Activated T-cell treated with anti-CD3 and anti-CD28 coated beads, Interleukin-2, amount 50 U/mL, for 1 hour (primary cell): ENCODE results near the gene NLRC3.

Source experiments
- DNase-seq: peaks from one replicate; pipeline ENCODE4 v3.0.0-alpha.2; 2020

The NLRC3 gene

DNA sequence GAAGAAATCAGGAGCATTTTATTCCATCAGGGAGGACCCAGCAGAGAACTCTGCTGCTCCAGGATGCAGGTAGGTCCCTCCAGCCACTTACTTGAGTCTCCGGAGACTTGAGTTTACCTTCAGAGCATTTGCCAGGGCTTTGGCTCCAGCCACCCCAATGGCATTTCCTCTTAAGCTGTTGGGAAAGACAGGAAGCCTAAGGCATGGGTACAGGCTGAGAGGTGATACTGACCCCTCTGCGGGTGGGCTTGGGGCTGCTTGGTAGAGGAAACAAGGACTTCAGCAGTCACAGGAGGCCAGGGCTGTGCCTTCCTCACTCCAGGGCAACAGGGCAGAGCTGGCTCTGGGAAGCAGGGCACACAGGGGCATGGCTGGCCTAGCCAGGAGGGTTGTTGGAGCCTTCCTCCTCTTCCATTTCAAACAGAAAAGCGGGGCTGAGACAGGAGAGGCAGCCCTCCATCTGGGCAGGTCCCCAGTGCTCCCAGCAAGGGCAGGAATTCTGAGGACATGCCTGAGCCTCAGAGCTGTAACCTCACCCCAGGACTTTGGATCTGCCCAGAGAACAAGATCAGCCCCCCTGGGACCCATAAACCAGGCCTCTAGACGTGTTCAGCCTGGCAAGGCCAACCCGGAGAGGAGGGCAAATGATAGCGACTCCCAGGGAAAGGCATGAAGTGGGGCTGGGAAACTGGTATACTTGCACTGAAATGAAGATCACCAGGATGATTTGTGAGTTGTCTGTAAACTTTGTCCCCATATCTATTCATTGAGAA, 34.4 kb downstream of the NLRC3 start:
- no peak for DNase-seq

DNA sequence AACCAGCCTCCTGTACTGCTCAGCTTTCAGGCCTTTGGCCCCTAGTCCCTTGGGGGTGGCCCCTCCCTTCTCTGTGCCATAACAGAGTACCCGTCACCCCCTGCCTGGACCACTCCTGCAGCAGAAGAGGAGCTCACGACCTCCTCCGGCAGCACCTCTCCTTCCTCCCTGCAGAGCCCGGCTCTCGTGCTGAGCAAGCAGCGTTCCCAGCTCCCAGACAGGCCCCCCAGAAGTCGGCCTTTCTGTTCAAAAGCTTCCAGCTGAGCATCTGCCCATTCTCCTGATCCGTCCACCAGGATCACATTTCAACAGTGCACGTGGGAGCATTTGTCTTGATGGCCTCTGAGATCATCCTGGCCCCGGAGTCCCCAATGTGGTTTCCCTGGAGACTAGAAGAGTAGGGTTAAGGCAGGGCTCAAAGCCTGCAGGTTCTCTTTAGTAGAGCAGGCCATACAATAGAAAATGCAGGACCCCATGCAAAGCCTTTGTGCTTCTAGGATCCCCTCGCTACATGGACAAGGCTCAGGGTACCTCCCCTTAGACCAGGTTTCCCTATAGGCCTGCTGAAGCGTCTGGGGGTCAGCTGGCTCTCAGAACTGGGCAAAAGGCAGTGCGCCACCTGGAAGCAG, 35.6 kb downstream of the NLRC3 start:
- DNase-seq: no peak

DNA sequence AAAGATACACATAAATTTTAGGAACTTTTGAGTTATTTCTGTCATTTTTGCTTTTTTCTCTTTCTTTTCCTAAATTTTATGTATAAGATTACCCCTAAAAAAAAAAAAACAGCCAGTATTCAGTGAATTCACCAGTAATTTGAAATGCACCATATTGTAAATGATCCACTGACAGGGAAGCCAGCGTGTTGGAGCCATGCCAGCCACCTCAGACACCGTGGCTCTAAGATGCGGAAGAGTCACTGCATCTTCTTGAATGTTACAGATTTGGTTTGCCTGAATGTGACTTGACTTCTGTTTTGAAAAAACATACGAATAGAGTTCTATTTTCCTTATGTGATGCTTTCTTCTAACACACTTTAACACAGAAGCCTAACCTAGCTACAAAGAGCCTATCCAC, 39.0 kb downstream of the NLRC3 start:
- DNase-seq: no peak

DNA sequence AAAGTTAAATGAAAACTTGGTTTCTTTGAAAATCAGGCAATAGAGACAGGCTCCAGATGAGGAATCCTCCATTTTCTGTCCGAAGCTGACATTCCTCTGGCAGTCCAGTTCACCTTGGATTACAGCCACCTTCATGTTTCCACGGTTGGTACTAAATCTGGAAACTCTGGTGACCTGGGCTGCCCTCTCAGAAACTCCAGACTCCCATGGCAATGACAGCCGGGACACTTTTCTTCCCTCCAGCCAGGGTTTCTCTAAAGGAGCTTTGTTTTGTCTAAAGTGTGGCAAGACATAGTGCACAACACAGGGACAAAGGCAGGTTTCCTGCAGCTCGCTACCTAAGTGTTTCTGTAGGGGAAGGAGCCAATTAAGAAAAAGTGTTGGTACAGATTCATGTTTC, 40.4 kb downstream of the NLRC3 start:
- no peak for DNase-seq

DNA sequence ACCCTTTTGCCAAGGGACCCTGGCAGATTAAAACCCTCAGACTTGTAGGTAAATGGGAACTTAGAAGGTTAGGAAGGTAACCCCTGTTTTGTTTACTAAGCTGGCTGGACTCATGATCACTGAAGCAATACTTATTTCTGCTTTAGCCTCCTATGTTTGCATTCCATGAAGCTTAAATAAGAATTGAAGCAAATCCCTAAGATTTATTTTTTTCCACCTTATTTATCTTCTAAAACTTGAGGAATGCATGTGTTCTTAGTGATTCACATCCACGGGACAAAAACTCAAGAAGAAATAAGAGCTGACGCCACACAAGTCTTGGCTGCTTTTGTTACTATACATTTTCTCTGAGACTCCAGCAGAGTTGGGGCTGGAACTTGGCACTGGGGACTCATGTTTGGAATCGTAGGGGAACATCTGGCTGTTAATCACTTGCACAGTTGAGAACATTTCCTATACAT, 40.9 kb downstream of the NLRC3 start:
- DNase-seq: no peak

DNA sequence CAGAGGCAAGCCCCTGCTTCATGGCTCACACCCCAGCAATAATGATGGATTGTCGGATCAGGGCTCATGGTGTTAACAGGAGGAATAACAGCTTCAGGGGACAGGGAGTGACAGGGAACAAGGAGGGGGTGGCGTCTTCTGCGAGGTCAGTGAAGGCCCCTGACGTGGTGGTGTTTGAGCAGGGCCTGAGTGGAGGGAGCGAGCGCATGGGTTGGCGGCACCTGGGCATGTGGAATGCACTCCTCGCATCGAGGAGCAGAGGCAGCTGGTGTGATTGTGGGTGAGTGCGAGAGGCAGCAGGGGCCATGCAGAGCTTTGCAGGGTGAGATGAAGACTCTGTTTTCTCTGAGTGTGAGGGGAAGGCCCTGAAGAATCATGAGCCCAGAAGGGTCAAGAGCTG, 43.1 kb downstream of the NLRC3 start:
- DNase-seq: no peak

DNA sequence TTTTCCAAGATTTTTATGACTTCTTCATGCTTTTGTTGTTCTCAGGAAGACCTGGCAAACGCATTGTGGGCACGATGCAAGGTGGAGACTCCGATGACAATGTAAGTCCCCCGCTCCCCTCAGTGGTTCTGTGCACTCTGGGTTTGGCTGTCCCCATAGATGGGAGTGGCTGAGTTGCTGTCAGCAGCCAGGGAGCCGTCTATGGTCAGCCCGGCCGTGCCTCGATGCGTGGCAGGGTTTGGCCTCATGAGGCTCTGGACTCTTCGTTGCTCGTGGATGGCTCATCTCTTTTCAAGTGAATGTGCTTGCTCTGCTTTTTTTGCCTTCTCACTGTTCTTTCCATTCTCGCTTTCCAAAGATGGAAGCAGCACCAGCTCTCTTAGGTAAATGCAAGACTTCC, 44.5 kb downstream of the NLRC3 start:
- DNase-seq: no peak

DNA sequence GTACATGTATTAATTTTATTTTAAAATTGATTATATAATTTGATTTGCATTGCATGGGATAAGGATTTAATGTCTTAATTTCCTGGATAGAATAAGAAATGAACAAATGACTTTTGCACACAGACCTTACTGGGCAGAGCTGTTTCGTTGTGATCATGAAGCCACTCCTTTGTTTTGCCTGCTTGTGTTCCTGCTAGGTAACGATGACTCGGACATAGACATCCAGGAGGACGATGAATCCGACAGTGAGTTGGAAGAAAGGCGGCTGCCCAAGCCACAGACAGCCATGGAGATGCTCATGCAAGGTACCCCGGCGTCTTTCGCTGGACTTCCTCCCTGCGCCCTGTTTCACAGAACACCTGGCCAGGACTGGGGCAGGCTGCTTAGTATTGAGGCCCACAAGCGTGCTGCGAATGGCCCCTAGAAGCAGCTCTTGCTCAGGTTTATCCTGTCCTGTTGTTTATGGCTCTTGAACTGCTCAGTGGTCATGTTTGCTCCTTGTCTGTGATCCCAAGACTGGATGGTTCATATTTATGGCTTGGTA, 46.8 kb downstream of the NLRC3 start:
- no peak for DNase-seq

DNA sequence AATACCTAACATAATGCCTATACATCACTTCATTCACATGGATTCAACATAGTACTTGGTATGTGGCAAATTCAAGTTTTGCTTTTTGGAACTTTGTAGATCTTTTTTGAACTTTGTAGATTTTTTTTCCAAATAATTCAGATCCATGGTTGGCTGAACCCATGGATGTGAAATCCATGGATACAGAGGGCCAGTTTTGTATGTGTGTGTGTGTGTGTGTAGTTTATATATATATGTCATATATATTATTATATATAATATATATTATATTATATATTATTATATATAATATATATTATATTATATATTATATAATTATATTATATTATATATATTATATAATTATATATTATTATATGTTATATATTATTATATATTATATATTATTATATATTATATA, 48.0 kb downstream of the NLRC3 start:
- no peak for DNase-seq

DNA sequence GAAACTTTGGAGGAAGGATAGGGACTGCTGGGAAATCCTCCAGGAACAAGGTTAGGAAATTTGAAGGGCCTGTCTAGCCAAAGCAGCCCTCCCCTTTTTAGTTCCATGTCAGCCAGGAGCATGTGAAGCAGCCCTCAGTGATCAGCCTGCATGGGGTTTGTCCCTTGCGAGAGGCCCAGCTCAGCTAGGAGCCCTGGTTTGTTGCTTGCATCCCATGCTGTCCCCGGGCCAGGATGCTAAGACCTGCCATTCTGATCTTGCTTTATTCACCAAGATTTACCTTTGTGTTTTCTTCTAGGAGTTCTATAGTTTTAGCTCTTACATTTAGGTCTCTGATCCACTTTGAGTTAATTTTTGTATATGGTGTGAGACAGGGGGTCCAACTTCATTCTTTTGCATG, 48.8 kb downstream of the NLRC3 start:
- DNase-seq: no peak

DNA sequence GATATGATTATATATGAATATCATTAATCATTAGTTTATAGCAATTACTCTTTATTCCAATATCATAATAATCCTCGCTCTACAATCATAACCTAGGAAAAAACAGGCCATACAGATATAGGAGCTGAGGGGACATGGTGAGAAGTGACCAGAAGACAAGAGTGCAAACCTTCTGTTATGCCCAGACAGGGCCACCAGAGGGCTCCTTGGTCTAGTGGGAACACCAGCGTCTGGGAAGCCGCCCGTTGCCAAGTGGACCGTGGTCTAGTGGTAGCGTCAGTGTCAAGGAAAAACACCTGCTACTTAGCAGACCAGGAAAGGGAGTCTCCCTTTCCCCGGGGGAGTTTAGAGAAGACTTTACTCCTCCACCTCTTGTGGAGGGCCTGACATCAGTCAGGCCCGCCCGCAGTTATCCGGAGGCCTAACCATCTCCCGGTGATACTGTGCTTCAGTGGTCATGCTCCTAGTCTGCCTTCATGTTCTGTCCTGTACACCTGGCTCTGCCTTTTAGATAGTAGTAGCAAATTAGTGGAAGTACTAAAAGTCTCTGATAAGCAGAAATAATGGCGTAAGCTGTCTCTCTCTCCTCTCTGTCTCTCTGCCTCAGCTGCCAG, 49.9 kb downstream of the NLRC3 start:
- peak; percentile 51 for DNase-seq

DNA sequence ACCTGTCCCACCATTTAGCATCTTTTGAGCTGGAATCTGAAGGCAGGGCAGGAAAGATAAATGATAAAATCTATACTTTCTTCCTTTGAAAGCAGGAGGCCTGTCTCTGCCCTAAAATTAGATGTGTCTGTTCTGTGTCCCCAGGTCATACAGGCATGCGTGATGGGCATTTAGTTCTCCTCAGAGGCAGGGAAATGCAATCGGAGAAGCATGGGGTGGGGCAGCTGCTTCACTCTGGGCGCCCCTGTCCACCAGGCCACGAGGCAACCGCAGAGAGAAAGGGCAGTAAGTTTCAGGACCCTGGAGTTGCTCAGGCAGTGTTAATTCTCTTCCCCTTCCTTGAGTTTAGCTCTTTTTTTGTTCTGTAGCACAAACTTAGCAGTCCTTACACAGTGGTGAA, 51.3 kb downstream of the NLRC3 start:
- DNase-seq: no peak

DNA sequence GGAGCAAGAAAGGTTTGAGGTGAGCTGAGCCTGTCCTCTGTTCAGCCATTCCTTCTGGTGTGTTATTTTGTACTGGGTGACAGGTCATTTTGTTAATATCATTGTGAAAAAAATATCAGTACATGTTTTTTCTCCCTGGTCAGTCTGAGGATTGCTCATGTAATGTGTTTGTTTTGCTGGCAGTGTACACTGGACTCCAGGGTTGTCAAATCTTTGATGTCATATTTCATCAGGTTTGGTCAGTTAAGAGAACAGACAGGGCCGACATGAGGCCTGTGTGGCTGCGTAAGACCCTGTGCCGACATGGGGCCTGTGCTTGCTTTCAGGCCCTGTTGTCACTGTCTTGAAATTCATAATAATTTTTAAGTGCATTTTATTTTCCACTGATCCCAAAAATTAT, 53.9 kb downstream of the NLRC3 start:
- DNase-seq: no peak

DNA sequence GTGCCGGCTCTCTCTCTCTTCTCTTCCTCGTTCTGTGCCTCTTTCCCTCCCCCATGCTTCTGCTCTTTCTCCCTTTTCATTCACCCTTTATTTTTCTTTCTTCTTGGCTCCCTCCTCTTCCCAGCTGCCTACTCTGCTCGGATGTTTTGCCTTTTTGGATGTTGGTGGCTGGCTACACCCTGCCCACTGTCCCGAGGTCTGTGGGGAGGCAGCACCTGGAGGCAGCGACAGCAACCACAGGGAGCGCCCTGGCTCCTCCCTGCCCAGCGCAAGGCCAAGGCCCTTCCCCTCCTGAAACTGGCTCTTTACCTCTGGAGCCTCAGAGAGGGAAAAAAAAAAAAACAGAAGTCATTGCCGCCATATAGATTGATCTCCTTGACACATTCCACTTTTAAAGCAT, 56.4 kb downstream of the NLRC3 start:
- DNase-seq: no peak

DNA sequence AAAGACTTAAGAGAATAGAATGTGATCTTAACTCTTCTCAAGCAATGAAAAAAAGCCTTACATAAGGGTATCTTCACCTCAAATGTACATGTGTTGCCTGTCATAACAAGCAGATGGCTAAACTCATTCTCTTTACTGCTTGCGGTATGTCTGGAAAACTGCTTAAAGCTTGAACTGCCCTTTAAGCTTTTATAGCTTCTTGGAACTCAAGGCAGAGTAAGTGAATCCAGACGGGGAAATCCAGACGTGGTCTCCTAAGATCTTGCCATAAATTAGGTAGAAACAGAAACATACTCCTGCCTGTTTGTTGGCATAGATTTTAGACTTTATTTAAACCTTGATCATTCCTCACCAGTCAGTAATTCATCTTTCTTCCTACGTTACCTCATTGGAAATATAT, 56.8 kb downstream of the NLRC3 start:
- no peak for DNase-seq

DNA sequence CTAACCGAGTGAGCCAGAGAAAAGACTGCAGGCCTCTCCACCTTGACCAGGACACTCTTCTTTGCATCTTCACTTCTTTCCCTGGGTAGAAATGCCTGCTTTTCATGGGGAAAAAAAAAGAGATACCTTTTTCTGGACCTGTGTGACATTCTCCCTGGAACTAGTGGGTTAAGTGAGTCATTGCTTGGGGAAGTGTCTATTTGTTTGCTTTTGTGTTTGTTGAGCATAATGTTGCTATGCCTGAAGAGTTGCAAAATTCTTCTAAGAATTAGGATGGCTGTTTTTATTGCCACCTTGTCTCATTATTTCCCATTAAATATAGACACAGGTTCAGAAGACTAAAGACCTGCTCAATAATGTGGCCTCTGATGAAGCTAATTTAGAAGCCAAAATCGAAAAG, 57.6 kb downstream of the NLRC3 start:
- DNase-seq: no peak

DNA sequence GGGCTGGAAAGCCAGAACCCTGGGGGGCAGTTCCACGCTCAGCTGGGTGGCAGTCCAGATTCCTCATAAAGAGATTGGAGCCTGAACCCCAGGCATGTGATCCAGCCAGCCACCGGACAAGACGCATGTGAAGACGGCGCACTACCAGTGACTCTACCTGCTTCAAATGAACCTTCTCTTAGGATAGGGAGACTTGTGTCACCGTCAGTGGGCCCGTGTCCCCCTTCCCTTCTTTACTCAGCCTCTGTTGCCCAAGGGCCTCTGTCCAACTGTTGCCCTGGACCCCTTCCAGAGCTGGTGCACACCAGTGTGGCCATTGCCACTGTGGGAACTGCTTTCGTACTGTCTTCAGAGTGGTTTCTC, 58.2 kb downstream of the NLRC3 start:
- no peak for DNase-seq

DNA sequence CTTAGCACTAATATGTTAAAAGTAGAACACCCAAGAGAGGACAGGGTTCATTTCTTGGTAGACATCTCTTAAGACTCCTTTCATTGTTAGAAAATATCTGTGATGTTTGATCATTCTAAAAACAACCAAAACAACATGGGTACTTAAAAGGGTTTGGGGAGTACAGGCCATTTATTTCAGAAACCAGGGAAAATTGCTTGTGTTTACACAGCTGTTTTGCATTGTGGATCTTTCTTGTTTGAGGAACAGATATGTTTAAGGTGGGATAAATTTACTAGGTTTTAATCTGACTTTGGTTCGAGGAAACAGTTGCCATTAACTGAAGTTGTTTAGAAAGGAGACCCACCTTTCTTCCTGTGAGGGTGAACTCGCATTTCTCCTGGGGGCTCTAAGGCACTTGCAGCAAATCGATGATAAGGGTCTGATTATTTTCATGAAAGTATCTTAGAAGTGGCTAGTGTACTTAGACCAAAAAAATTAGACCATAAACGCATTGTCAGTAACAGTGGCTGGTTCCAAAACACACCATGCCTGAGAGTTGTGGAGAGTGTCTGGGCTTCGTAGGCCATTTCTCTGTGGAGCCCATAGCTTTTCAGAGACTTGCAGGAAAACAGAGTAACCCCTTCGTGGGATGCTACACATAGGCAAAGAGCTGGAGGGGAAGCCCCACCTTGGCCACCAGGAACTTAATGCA, 58.8 kb downstream of the NLRC3 start:
- DNase-seq: no peak

DNA sequence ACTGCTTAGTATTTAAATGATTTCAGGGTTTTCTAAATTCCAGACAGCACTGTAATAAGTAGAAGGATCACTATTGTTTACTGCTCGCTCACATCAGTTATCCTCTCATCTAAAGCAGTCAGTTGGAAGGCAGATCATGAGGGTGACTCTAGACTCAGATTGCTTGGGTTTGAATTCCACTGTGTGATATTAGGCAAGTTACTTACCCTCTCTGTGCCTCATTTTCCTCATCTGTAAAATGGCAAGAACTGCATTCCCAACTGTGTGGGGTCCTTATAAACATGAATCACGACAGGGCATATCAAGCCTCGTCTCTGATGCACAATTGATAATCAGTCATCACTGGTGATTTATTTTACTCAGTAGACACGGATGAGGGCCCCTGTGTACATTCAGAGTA, 61.3 kb downstream of the NLRC3 start:
- DNase-seq: no peak

DNA sequence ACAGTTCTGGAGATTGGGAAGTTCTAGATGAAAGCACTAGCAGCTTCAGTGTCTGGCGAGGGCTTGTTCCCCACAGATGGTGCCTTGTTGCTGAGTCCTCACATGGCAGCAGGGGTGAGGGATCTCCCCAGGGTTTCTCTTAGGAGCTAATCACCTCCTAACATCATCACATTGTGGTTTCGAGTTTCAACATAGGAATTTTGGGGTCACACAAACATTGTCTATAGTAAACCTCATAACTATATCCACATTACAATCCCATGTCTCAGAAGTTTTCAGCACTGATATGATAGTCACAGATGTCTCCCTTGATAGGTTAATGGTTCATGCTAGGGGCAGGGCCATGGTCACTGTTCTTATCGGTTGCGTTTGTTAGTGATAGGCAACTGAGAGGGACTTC, 62.6 kb downstream of the NLRC3 start:
- DNase-seq: no peak

DNA sequence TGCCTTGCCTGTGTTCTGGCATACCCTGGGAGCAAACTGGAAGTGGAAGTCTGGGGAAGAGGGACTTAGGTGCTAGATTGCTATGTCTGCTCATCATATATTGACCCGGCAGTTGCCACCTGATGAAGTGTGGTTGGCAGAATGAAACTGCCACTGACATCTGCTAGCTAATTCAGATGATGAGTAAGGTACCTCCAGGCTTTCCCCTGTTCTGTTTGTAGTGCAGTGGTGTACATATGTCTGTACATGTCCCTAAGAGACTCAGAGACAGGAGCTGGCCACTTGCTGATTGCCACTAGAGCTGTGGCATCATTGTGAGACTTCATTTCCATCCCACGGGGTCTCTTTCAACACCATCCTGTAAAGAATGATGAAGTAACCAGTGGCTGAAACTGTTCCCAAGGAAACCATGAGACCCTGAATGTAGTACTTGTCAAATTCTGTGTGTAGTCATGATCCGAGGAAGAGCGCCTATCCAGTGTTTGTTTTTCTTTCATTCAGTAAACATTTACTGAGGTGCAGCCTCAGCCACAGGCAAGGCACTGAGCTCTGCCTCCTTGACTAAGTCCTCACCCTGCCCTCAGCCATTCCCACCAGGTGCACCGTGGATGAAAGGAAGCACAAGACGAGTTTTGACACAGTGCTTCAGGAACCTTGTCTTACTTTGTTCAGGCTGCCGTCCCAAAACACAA, 63.2 kb downstream of the NLRC3 start:
- DNase-seq: no peak

DNA sequence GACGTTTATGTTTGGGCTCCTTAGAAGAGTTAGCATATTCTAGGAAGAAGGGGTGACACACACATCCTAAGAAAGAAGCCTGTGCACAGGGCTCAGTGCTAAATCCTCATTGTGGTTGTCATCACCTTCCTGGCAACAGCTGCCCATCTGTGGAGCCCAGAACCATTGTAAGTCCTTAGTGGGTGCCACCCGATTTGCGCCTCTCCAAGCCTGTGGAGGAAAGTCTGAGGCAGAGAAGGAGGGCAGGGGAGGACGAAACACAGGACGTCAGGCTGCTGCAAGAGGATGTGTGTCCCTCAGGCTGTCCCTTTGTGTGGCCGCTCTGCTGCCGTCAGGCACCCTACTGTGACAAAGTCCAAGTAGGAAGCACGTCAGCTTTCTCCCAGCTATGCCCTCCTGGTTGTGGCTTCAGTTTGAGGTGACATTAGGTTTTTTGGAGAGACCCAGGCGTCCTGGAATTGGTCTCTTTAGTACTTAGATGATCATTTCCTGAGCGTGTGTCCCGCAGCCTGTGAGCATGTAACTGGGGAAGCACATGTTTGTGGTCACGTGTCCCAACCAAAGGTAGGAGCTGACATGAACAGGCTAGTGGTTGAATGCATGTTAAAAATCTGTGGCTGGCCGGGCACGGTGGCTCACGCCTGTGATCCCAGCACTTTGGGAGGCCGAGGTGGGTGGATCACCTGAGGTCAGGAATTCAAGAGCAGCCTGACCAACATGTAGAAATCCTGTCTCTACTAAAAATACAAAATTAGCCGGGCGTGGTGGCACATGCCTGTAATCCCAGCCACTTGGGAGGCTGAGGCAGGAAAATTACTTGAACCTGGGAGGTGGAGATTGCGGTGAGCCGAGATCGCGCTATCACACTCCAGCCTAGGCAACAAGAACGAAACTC, 65.7 kb downstream of the NLRC3 start:
- DNase-seq: peak; percentile 17
